ENCODE data around the gene SPATA6L.
"Not testable (repeated sequence)": the region's sequence is repeated elsewhere in the genome, so short reads cannot be mapped to it uniquely, and the experiment has no call there.

Gene SPATA6L

DNA sequence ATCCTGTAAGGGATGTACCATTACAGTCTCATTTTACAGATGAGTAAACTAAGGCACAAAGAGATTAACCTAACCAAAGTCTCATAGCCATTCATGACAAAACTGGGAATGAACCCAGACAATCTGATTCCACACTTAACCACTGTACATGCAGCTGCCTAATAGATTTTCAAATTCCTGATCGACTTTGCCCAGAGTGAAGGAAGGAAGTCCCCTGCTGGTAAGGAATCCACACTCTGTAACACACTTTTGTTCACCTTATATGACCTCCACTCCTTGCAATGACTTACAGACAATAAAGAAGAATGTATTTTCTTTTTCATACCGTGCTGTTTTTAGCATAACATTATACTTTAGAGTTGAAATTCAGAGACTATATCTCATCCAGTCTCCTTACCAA lies 35.4 kb downstream of the SPATA6L start:
- no peak for DNase-seq (ENCODE audit: low read depth)

GRCh38 chr9:4622016-4622415 lies 44.3 kb downstream of the SPATA6L start:
- no peak for DNase-seq (ENCODE audit: low read depth)

DNA sequence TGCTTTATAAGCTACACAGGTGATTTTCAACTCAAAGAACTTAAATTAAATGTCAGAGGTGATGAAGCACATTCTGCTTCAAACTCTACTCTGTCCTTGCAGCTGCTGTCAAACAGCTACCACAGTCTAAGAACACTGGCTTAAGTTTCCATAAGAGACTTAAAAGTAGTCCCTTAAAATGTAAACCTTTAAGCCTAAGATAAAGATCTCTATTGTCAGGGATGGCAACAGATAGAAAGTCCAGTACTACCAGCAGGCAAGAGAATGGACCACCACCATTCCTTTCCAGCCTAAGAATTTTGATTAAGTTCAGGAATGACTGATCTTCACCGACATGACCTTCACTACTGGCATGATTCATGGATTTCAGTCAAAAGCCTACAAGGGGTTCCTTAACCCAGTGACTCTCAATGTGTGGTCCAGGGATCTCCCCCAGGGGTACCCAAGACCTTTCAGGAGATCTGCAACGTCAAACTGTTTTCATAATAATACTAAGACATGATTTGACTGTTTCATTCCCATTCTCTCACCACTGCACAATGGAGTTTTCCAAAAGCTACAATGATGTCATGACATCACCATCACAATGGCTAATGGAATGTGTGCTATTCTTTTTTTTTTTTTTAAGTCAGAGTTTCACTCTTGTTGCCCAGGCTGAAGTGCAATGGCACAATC lies 45.3 kb downstream of the SPATA6L start:
- peak; percentile 43 for DNase-seq (ENCODE audit: low read depth)

DNA sequence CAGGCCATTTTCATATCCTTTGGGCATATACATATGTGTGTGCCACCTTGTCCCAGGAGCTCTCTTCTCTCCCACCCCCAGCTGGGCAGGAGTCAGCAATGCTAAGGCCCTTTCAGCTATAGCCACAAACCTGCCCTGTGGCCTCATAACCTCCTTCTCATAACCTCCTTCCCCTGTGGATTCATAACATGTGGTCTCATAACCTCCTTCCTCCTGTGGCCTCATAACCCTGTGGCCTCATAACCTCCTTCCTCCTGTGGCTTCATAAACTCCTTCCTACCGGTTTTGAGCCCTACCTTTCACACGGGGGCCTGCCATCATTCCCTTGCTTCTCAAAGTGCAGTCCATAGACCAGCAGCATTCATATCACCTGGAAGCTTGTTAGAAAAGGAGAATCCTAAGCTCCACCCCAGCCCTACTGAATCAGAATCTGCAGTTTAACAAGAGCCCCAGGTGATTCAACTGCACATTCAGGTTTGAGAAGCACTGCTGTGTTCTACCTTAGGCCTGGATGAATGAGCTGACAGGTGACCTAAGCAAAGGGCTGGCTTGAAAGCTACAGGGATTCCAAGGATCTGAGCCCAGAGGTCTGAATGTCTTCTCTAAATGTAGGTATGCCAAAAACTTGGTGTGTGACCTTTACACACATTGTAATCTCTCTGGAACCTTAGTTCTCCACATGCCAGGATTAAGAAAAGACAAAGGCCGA lies 46.1 kb downstream of the SPATA6L start:
- no peak for DNase-seq (ENCODE audit: low read depth)

DNA sequence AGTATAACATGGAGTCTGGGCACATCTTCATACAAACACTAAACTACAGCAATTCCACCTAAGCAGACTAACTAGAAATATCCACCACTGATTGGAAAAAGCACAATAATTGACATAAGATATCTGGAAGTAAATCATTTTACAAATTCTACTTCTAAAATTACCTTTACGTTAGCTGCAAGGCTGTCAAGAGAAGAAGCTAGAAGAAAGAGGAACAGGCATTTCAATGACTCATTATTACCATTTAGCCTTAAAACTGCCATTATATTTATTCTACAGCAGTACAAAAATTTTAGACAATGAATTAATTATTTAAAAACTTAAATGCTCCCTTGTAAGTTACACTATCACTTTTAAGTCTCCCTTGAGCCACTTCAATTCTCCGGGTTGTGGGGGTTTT lies 47.6 kb downstream of the SPATA6L start:
- DNase-seq (ENCODE audit: low read depth): no peak

GRCh38 chr9:4617752-4618151 lies 48.5 kb downstream of the SPATA6L start:
- no peak for DNase-seq (ENCODE audit: low read depth)

GRCh38 chr9:4615778-4616177 lies 50.5 kb downstream of the SPATA6L start:
- DNase-seq (ENCODE audit: low read depth): no peak

- peak; percentile 93 for DNase-seq (ENCODE audit: low read depth)
Observed at GRCh38 chr9:4615251-4615650, 51.0 kb downstream of the SPATA6L start.

DNA sequence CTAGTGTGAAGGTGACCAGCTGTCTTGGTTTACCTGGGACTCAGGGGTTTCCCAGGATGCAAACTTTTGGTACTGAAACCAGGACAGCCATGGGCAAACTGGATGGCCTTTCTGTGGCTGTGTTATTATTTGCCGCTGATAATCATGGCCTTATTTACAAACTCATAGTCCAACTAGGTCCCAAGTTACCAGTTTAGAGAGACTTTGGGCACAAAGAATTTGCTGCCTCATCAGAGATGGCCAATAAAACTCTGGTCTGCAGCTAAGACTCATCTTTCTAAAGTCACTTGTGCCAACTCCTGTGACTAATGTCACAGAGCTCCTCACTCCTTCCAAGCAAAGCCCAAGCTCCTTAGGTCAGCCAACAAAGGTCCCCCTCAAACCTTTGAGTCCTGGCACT lies 51.7 kb downstream of the SPATA6L start:
- peak; percentile 30 for DNase-seq (ENCODE audit: low read depth)

DNA sequence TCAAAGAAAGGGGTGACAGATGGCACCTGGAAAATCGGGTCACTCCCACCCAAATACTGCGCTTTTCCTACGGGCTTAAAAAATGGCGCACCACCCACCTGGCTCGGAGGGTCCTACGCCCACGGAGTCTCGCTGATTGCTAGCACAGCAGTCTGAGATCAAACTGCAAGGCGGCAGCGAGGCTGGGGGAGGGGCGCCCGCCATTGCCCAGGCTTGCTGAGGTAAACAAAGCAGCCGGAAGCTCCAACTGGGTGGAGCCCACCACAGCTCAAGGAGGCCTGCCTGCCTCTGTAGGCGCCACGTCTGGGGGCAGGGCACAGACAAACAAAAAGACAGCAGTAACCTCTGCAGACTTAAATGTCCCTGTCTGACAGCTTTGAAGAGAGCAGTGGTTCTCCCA lies 60.2 kb downstream of the SPATA6L start:
- DNase-seq (ENCODE audit: low read depth): not testable (repeated sequence)

GRCh38 chr9:4604678-4605095 lies 61.6 kb downstream of the SPATA6L start:
- DNase-seq (ENCODE audit: low read depth): peak; percentile 58

DNA sequence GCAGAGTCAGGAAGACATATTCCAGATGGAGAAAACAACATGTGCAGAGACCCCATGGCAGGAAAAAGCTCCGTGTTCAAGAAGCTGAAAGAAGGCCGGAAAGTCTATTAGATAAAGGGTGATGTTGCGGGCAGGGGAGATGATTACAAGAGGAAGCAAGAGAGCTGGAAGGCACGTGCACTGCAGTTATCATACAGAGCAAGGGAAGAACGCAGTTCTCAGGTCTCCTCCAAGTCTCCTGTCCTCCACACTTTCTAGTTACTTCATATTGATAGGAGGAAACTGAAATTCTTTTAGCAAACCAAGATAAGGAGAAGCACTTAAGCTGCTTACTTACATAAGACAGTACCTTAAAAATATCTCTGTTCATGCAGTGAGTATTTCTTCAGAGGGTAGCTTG lies 62.5 kb downstream of the SPATA6L start:
- DNase-seq (ENCODE audit: low read depth): no peak

DNA sequence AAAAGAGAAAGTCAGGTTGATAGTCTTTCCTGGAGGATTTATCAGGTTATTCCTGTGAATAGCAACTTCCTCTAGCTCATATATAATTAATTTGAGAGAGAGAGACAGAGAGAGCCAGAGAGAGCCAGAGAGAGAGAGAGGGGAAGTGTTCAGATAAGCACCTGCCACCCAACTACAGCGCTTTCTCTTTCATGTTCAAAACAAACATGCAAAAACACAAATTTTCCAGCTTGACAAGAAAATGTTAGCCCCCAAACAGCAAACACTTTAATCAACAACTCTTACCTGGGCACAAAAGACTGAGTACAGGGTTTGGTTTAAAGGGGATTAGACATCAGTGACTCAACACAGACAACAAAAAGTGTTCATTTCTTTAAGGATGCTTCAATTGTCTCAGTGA lies 65.9 kb downstream of the SPATA6L start:
- no peak for DNase-seq (ENCODE audit: low read depth)

- no peak for DNase-seq (ENCODE audit: low read depth)
Observed at GRCh38 chr9:4596165-4596922, 69.9 kb downstream of the SPATA6L start.

- DNase-seq (ENCODE audit: low read depth): no peak
Observed at GRCh38 chr9:4594994-4595393, 71.3 kb downstream of the SPATA6L start.

DNA sequence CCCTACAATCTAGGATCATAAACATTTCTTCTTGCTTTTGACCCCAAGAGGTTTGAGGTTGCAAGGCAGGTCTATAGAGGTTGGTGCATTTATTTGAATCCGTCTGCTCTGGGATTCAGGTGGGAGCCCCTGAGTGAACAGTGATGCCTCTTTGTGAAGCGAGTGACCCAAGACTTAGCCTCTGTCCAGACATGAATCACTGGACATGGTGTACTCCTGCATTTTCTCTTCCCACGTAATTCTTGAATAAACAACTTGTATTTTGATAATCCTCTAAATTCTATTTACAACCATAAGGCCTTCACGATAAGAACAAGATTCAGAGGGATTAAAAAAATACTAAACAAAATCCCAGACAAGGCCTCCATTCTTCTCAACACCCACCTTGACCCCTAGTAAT lies 71.7 kb downstream of the SPATA6L start:
- DNase-seq (ENCODE audit: low read depth): no peak

- DNase-seq (ENCODE audit: low read depth): no peak
Observed at GRCh38 chr9:4592886-4593285, 73.4 kb downstream of the SPATA6L start.

GRCh38 chr9:4592295-4592694 lies 74.0 kb downstream of the SPATA6L start:
- no peak for DNase-seq (ENCODE audit: low read depth)

- DNase-seq (ENCODE audit: low read depth): no peak
Observed at GRCh38 chr9:4591123-4591500, 75.2 kb downstream of the SPATA6L start.

DNA sequence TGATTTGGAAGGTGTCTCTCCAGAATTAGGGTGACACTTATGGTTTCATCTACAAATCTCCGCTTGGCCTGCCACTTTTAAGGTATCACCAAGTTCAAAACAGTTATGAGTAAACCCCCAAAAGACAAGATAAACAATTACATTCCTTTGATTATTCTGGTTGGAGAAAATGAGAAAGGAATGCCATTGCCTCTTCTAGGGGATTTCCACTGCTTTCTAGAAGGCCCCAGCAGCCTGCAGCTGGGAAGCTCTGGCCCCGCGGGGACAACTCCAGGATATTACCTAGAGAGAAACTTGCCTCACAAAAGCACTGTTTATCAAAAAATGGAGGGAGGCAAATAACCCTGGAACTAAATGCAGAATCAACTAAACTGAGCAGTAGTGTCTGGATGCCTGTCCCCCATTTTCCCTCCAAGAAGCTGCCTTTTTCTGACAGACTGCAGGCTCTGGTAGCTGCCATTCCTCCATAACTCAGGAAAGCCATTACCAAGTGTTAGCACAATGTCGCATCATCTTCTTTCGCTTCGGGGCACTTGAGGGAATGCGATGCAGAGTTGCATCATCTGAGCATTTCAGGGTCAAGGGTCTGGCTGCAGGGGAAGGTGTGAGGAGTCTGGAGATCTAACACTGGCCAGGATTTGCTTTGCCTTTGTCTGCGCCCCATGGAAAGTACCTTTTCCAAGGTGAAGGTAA lies 75.7 kb downstream of the SPATA6L start:
- DNase-seq (ENCODE audit: low read depth): no peak

GRCh38 chr9:4588721-4589120 lies 77.6 kb downstream of the SPATA6L start:
- DNase-seq (ENCODE audit: low read depth): no peak

GRCh38 chr9:4585135-4585534 lies 81.1 kb downstream of the SPATA6L start:
- no peak for DNase-seq (ENCODE audit: low read depth)

- DNase-seq (ENCODE audit: low read depth): no peak
Observed at GRCh38 chr9:4584636-4585035, 81.6 kb downstream of the SPATA6L start.

Data from stromal cell of bone marrow (primary cell).